Measurements from ENCODE around the gene MED9. TPM values are rescaled to one million over a fixed set of nuclear protein-coding genes. Genes with fewer than 3 reads are reported as not detected.
A peak's percentile ranks its signal among the peaks of the same experiment; 100 is the strongest.

The MED9 gene
- total RNA-seq, 4 donors from 2014 or later = 5.8 to 15.4 (median 12.2) TPM

DNA sequence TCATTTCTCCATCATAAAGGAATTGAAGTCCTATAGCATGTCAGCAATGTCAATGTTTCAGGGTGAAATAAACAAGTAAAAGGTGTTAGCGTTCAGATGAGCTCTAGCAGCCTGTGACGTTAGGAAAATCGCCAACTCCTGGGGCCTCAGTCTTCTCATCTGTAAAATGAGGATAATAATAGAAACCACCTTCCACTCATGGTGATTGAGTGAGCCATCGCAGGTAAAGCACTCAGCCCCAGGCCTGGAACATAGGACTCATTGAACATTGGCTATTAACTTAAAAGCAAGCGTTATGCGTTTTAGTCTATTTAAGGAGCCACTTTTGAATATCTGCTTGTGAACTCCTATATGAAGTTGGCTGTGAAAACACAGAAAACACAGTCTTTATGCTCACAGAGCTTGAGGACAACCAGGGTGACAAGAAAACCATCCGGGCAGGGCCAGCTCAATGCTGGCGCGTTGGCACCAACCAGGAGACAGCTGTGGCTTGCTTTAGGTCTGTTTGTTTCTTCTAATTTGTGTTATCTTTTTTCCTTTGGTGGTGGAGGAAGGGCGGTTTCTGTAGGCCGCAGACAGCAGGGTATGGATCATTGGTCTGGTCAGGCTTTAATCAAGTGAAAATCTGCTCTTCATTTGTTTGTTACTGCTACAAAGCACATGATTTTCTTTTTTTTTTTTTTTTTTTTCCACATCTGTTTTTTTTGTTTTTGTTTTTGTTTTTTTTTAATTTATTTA lies 35.7 kb upstream of the MED9 start:
- H3K4me1 ChIP-seq = peaks cover 0 to 9% (median 0%) of the 10 kb centered on the region in 3 donors
- intact Hi-C loops (cut with DNase I) = no loop called here
- TF ChIP-seq, protein P1, sequence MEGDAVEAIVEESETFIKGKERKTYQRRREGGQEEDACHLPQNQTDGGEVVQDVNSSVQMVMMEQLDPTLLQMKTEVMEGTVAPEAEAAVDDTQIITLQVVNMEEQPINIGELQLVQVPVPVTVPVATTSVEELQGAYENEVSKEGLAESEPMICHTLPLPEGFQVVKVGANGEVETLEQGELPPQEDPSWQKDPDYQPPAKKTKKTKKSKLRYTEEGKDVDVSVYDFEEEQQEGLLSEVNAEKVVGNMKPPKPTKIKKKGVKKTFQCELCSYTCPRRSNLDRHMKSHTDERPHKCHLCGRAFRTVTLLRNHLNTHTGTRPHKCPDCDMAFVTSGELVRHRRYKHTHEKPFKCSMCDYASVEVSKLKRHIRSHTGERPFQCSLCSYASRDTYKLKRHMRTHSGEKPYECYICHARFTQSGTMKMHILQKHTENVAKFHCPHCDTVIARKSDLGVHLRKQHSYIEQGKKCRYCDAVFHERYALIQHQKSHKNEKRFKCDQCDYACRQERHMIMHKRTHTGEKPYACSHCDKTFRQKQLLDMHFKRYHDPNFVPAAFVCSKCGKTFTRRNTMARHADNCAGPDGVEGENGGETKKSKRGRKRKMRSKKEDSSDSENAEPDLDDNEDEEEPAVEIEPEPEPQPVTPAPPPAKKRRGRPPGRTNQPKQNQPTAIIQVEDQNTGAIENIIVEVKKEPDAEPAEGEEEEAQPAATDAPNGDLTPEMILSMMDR (IDR thresholded peaks at IDR 0.05) = no peak
- TF ChIP-seq POLR2A (IDR thresholded peaks at IDR 0.05) = no peak
- H3K36me3 ChIP-seq = no peaks in the 10 kb centered on the region
- H3K27me3 ChIP-seq = peaks cover 0 to 14% (median 0%) of the 10 kb centered on the region in 4 donors
- no peak for DNase-seq
- WGBS, 2 donors = 89 to 92% methylated on average over 10 to 11 of the region's 11 CpGs
- H3K27ac ChIP-seq = peak overlapping the region in 1 of 4 donors; percentile 29
- H3K4me3 ChIP-seq = no peak overlapping the region
- no peaks in the 10 kb centered on the region for H3K9me3 ChIP-seq

DNA sequence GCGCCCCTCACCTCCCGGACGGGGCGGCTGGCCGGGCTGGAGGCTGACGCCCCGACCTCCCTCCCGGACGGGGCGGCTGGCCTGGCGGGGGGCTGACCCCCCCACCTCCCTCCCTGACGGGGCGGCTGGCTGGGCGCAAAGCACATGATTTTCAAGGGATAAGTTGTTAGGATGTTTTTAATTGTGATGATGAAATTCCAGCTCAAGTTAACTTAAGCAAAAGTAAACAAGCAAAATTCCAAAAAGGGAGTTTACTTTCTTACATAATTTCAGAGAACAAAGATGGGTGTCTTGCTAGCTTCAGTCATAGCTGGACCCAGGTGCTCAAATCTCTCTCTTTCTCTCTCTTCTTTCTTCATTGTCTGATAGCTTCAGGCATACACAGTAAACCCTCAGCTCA lies 33.6 kb upstream of the MED9 start:
- H3K27ac ChIP-seq = peak overlapping the region in 2 of 4 donors; percentile 21 to 34
- no peak for DNase-seq
- TF ChIP-seq POLR2A (IDR thresholded peaks at IDR 0.05) = no peak
- TF ChIP-seq, protein P1 (IDR thresholded peaks at IDR 0.05) = no peak
- peaks cover 0 to 9% (median 0%) of the 10 kb centered on the region in 3 donors for H3K4me1 ChIP-seq
- intact Hi-C loops (cut with DNase I) = no loop called here
- H3K36me3 ChIP-seq = no peaks in the 10 kb centered on the region
- no peaks in the 10 kb centered on the region for H3K9me3 ChIP-seq
- WGBS, 2 donors = 50% methylated on average over 1 of the region's 14 CpGs; no CpG with 5 or more reads in 1 of the 2 donors
- peaks cover 0 to 14% (median 0%) of the 10 kb centered on the region in 4 donors for H3K27me3 ChIP-seq
- H3K4me3 ChIP-seq = no peak overlapping the region

DNA sequence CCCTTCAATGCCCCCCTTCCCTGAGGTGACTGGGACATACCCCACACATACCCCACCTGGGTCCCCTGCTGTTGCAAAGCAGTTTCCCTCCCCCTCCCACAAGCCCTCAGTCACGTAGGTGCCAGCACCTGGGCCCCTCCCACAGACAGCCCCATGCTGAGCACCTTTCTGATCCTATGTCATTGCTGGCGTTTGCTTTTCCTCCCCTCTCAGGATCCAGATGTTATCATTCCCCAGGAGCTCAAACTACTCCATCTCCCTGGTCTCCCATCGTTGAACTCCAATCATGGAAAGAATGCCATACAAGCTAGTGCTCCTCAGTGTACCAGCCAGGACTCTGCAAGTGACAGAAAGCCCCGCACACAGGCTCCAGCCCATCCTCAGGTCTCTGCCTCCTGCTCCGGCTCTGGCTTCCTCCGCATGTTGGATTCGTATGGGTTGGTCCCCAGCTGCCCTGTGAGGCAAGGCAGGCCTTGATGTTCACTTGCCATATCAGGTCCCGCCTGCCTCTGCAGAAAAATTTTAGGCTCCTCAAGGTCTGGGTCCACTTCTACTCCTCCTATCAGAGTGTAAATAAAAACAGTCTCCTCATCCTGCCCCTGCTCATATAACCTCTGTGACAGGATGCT lies 31.4 kb upstream of the MED9 start:
- DNase-seq = no peak
- Histone ChIP-seq H3K9me3 (no peaks in the 10 kb centered on the region), H3K4me1 (peaks cover 0 to 4% (median 0%) of the 10 kb centered on the region in 3 donors), H3K4me3 (no peak overlapping the region), H3K27me3 (peaks cover 0 to 14% (median 0%) of the 10 kb centered on the region in 4 donors), H3K36me3 (no peaks in the 10 kb centered on the region), H3K27ac (peak overlapping the region in 1 of 4 donors; percentile 33)
- TF ChIP-seq POLR2A (IDR thresholded peaks at IDR 0.05) = no peak
- TF ChIP-seq, protein P1 (IDR thresholded peaks at IDR 0.05) = no peak
- intact Hi-C loops (cut with DNase I) = no loop called here
- WGBS, 2 donors = 69 to 75% methylated on average over 6 to 8 of the region's 8 CpGs

DNA sequence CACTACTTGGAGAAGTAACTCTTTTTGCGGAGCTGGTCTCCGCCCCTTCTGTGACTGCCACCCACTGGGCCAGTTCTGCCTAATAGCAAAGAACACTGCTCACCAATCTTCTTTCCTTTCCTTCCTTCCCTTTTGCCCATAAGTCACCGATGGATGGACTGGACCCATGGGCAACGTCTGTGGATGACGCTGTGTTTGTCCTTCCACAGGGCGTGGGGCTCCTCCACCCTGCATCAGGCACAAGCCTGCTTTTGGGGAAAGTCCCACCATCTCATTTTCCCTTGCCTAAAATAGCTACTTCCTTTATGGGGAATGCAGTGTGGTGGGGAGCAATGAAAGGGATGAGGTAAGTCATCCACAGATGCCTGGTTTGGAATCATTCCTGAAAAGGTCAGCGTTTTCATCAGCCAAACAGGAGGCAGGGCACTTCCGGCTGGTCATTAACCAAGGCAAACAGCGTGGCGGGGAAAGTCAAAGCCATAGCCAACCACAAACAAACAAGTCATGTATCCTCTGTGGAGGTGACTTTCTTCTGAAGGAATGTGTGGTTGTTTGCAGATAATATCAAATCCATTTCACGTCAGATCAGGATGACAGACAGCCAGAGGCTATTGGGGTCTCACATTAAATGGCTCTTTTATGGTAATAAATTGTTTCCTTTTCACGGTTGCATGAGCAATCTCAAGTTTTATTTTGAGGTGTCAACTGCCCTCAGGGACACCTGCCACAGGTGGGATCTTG lies 30.7 kb upstream of the MED9 start:
- 26 to 68% methylated on average over 11 to 12 of the region's 12 CpGs for WGBS, 2 donors
- Histone ChIP-seq H3K36me3 (no peaks in the 10 kb centered on the region), H3K27me3 (peaks cover 0 to 14% (median 0%) of the 10 kb centered on the region in 4 donors), H3K4me3 (no peak overlapping the region), H3K4me1 (peaks cover 0 to 4% (median 0%) of the 10 kb centered on the region in 3 donors), H3K27ac (peak overlapping the region in 2 of 4 donors; percentile 17 to 33), H3K9me3 (no peaks in the 10 kb centered on the region)
- intact Hi-C loops (cut with DNase I) = no loop called here
- DNase-seq = no peak
- TF ChIP-seq, protein P1 (IDR thresholded peaks at IDR 0.05) = no peak
- no peak for TF ChIP-seq POLR2A (IDR thresholded peaks at IDR 0.05)

Measured in esophagus squamous epithelium (tissue), 5 donors.